Esophagus muscularis mucosa (tissue), 4 donors: ENCODE measurements around the gene CAPNS1. TPM values are rescaled to one million over a fixed set of nuclear protein-coding genes. Genes with fewer than 3 reads are reported as not detected.

ENCODE experiments used
- DNase-seq: peaks from one replicate; pipeline ENCODE4 v3.0.0-alpha.2; 2017; ENCODE audit errors: extremely low spot score
- H3K27ac ChIP-seq, 4 donors: fragments of 200-600 bp; sonication (generic); replicated peaks in 1 of 4; 1 replicate in 3 of 4; 2 replicates in 1 of 4; pipeline ENCODE4 v1.5.1; 2016 to 2019; ENCODE audit warnings: mild to moderate bottlenecking in 1 of 4
- H3K27me3 ChIP-seq, 4 donors: fragments of 200-600 bp; sonication (generic); one replicate each; pipeline versions ENCODE4 v1.5.1 to v1.6.0; 2016 to 2019
- H3K36me3 ChIP-seq, 4 donors: fragments of 200-600 bp; sonication (generic); one replicate each; pipeline ENCODE4 v1.5.1; 2016 to 2019
- H3K4me1 ChIP-seq, 4 donors: fragments of 200-600 bp; sonication (generic); one replicate each; pipeline ENCODE4 v1.5.1; 2016 to 2019
- H3K4me3 ChIP-seq, 4 donors: fragments of 200-600 bp; sonication (generic); 1 replicate in 2 of 4; 2 replicates in 2 of 4; pipeline ENCODE4 v1.5.1; 2016 to 2019; ENCODE audit warnings: mild to moderate bottlenecking in 4 of 4, moderate library complexity in 1 of 4
- H3K9me3 ChIP-seq, 4 donors: fragments of 200-600 bp; sonication (generic); 1 replicate in 3 of 4; 2 replicates in 1 of 4; pipeline ENCODE4 v1.5.1; 2016 to 2019
- EP300 ChIP-seq: sonication (generic); formaldehyde crosslinking; IDR thresholded peaks from one replicate; pipeline ENCODE4 v1.6.1; 2017; ENCODE audit warnings: antibody characterized with exemption
- POLR2A ChIP-seq: fragments of 450-650 bp; IDR thresholded peaks from one replicate; pipeline ENCODE4 v1.6.1; 2017; ENCODE audit warnings: antibody characterized with exemption, moderate library complexity, mild to moderate bottlenecking, low read depth
- POLR2AphosphoS5 ChIP-seq, 2 donors: sonication (generic); formaldehyde crosslinking; IDR thresholded peaks; one replicate each; pipeline ENCODE4 v1.6.1; 2017; ENCODE audit warnings: antibody characterized with exemption in 2 of 2
- WGBS: methylation state at CpG from one replicate; pipeline ENCODE4 v1.1.5; 2018; 5-methylcytosine and 5-hydroxymethylcytosine counted together
- intact Hi-C: fragments of 100-400 bp; cut with DNase I; formaldehyde crosslinking; loops from one replicate; pipeline ENCODE4 v1.15.1; 2023
- total RNA-seq, 4 donors: library from RNA; depleted of rRNA; stranded (reverse); fragments of >200 nt; gene quantifications; one replicate each; pipeline versions ENCODE4 v1.1.0 to v1.2.1, GENCODE V29; 2016
- TF ChIP-seq, protein P1 (sequence below), 3 experiments: fragments of 200-600 bp in 2 of 3; fragments of 450-650 bp in 1 of 3; sonication (generic) in 2 of 3; IDR thresholded peaks; one replicate each; pipeline ENCODE4 v1.5.1; 2017 to 2019; ENCODE audit warnings: antibody characterized with exemption in 3 of 3, mild to moderate bottlenecking in 2 of 3, moderate library complexity in 1 of 3

Gene CAPNS1
- total RNA-seq = 100 to 1,000 TPM; 212 to 245 (median 229) TPM

DNA sequence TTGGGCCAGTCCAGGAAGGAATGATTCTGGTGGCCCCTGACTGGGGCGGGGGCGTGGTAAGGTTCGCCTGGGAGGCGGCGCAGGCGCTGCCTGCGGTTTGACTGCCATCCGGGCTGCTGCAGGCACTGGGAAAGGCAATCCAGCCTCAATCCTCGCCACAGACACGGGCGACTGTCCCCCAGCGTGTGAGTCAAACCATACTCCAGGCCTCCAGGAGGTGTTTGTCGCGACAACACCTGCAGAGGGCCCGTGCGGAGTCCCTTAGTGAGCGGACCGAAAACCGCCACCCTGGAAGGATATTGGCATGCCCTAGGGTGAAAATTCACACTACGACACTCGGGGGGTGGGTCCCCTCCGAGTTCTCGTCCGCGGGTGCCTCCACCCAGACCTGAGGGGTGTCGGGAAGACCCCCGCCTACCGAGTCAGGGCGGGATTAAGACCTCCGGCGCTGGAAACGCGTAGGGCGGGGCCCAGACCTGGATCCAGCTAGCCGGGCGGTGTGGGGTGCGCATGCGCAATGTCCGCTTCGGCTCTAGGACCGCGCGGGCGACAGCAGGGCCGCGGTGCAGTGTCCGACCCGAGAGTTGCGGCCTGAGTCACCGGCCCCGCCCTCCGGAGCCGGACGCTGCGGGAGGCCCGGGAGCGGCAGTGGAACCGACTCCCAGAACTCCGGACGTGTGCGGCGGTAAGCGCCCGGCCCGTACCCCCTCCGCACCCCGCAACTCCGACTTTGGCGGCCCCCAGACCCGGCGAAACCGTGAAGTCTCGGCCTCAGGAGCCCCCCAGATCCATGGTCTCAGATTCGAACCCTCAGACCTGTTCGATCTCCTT is at the start of gene CAPNS1:
Gene CAPNS1, plus strand, starts transcription at position 594 of the 831 bp plus-strand sequence. CDS start 946 bp downstream, outside the sequence.
- Histone ChIP-seq H3K4me3 (peak within 1 kb of the TSS; percentile 74 to 97 (median 76)), H3K9me3 (no peaks in the 10 kb centered on the region), H3K27ac (peak within 1 kb of the TSS; percentile 92 to 100 (median 96)), H3K27me3 (no peaks in the 10 kb centered on the region), H3K4me1 (peaks cover 23 to 51% (median 43%) of the 10 kb centered on the region in 4 donors), H3K36me3 (peaks cover 10 to 30% (median 27%) of the 10 kb centered on the region in 4 donors)
- under 1% methylated on average over 36 of the region's 75 CpGs for WGBS
- TF ChIP-seq POLR2A (peak; percentile 96), POLR2AphosphoS5 (IDR thresholded peaks at IDR 0.05) (peak; percentile 98 to 99), EP300 (no peak)
- TF ChIP-seq, protein P1, sequence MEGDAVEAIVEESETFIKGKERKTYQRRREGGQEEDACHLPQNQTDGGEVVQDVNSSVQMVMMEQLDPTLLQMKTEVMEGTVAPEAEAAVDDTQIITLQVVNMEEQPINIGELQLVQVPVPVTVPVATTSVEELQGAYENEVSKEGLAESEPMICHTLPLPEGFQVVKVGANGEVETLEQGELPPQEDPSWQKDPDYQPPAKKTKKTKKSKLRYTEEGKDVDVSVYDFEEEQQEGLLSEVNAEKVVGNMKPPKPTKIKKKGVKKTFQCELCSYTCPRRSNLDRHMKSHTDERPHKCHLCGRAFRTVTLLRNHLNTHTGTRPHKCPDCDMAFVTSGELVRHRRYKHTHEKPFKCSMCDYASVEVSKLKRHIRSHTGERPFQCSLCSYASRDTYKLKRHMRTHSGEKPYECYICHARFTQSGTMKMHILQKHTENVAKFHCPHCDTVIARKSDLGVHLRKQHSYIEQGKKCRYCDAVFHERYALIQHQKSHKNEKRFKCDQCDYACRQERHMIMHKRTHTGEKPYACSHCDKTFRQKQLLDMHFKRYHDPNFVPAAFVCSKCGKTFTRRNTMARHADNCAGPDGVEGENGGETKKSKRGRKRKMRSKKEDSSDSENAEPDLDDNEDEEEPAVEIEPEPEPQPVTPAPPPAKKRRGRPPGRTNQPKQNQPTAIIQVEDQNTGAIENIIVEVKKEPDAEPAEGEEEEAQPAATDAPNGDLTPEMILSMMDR (IDR thresholded peaks at IDR 0.05) = peak in 2 of 3 experiments; percentile 5 to 24
- intact Hi-C loops = loop anchor here (10.0 kb wide), 1 partner anchor 75 kb away; the partner anchor contains the start of genes ZNF146 and ZNF565
- peak; percentile 98 for DNase-seq

DNA sequence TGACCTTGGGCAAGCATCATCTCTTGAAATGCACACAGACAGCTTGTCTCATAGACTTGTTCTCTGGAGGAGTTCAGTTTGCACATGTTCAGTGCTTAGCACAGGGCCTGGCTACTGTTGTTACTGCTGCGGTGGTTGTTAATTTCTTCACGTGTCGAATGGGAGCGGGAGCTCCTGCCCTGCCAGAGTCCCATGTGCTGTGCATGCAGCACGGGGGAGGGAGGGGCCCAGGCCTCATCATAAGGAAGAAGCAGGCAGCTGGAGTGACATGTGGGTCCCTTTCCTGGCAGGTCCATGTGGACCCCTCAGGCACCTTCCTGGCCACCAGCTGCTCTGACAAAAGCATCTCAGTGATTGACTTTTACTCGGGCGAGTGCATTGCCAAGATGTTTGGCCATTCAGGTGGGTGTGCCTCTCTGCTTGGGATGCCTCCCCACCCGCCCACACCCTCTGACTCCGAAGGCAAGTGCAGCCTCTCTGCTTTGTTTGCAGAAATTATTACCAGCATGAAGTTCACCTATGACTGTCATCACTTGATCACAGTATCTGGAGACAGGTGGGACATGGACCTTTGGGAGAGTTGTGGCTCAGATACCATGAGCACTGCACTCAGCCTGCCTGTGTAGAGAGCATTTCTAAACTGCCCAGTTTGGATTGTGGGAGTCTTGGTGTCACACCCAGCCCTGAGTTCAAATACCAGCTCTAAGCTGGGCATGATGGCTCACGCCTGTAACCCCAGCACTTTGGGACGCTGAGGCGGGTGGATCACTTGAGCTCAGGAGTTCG is 48.8 kb upstream of the CAPNS1 start:
- intact Hi-C loops = no loop called here
- DNase-seq = no peak
- 95% methylated on average over 9 of the region's 13 CpGs for WGBS

DNA sequence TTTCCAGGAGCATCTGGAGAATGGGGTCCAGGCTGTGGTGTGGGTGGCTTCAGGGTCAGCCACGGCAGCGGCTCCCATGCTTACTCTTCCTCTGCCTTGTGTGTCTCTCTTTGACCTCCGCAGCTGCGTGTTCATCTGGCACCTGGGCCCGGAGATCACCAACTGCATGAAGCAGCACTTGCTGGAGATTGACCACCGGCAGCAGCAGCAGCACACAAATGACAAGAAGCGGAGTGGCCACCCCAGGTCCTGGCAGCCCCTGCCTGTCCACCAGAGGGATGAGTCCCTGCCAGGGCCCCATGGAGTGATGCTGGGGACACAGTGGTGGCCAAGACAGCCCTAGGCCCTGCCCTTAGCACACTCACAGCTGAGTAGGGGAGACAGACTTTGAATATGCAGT is 47.3 kb upstream of the CAPNS1 start:
- 89% methylated on average over 7 of the region's 7 CpGs for WGBS
- H3K4me1 ChIP-seq = peaks cover 0 to 8% (median 0%) of the 10 kb centered on the region in 4 donors
- intact Hi-C loops = no loop called here
- TF ChIP-seq POLR2AphosphoS5 (IDR thresholded peaks at IDR 0.05) (no peak), EP300 (no peak), POLR2A (no peak)
- TF ChIP-seq, protein P1 (IDR thresholded peaks at IDR 0.05) = no peak
- H3K4me3 ChIP-seq = no peak overlapping the region
- no peaks in the 10 kb centered on the region for H3K9me3 ChIP-seq
- H3K27me3 ChIP-seq = no peaks in the 10 kb centered on the region
- no peak for DNase-seq
- no peaks in the 10 kb centered on the region for H3K36me3 ChIP-seq
- no peak overlapping the region for H3K27ac ChIP-seq

More for the DNA sequence above, 48.8 kb upstream of the CAPNS1 start:
- no peaks in the 10 kb centered on the region for H3K36me3 ChIP-seq
- no peaks in the 10 kb centered on the region for H3K27me3 ChIP-seq
- peaks cover 0 to 8% (median 0%) of the 10 kb centered on the region in 4 donors for H3K4me1 ChIP-seq
- H3K4me3 ChIP-seq = no peak overlapping the region
- H3K27ac ChIP-seq = no peak overlapping the region
- no peaks in the 10 kb centered on the region for H3K9me3 ChIP-seq
- no peak for TF ChIP-seq POLR2AphosphoS5 (IDR thresholded peaks at IDR 0.05)
- TF ChIP-seq EP300 = no peak
- TF ChIP-seq, protein P1 (IDR thresholded peaks at IDR 0.05) = no peak
- no peak for TF ChIP-seq POLR2A

DNA sequence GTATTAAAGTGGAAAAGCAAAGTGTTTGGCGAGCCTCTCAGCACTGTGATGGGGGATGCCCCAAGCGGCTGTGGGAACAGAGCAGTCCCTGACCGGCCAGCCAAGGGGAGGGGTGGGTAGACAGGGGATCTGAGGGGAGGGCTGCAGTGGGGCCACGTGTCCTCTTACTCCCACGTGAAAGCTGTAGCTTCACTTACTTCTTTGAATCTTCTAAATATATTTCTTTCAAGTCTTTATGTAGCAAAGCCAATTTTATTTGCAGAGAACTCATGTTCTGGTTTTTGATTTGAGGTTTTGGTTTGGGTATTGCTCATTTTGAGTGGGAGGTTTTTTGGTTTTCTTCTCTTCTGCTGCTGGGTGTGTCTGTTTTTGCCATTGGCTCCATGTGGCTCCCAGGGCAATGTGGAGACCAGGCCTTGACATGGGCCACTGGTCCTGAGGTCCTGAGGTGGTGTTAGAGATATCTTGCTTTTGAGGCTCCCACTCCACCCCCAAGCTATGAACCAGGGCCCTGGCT is 46.7 kb upstream of the CAPNS1 start:
- no peak for TF ChIP-seq POLR2A
- TF ChIP-seq EP300 = no peak
- TF ChIP-seq, protein P1 (IDR thresholded peaks at IDR 0.05) = no peak
- no peak for TF ChIP-seq POLR2AphosphoS5 (IDR thresholded peaks at IDR 0.05)
- WGBS = 89% methylated on average over 5 of the region's 5 CpGs
- no peaks in the 10 kb centered on the region for H3K27me3 ChIP-seq
- H3K36me3 ChIP-seq = no peaks in the 10 kb centered on the region
- peaks cover 0 to 8% (median 0%) of the 10 kb centered on the region in 4 donors for H3K4me1 ChIP-seq
- no peak for DNase-seq
- H3K27ac ChIP-seq = no peak overlapping the region
- intact Hi-C loops = no loop called here
- no peak overlapping the region for H3K4me3 ChIP-seq
- no peaks in the 10 kb centered on the region for H3K9me3 ChIP-seq
